Naive thymus-derived CD4-positive, alpha-beta T cell (primary cell): Measurements from ENCODE around the gene CDK15. TPM values are rescaled to one million over a fixed set of nuclear protein-coding genes. Genes with fewer than 3 reads are reported as not detected.
A peak's percentile ranks its signal among the peaks of the same experiment; 100 is the strongest.

Source experiments
- ATAC-seq: fragments of 150-1000 bp; cut with Tn5 transposase; 2 replicates; pipeline ENCODE4 v1.10.0; 2021; ENCODE audit warnings: mild to moderate bottlenecking, moderate library complexity
- CTCF ChIA-PET: fragments of 350-600 bp; sonication (Branson Sonifier 250); formaldehyde crosslinking; loops from one replicate; lab custom pipeline; 2021; ENCODE audit warnings: antibody characterized with exemption; lab: Charles Lee
- POLR2A ChIA-PET: fragments of 350-600 bp; sonication (Branson Sonifier 250); formaldehyde crosslinking; loops from one replicate; lab custom pipeline; 2021; ENCODE audit warnings: antibody characterized with exemption, inconsistent platforms; lab: Charles Lee
- DNase-seq, 9 donors: peaks; one replicate each; pipeline versions ENCODE4 v3.0.0 to v3.0.0-alpha.2; 2020 to 2022; ENCODE audit warnings: mixed read lengths in 1 of 9
- H3K27ac ChIP-seq: one replicate; pipeline ENCODE4 v1.7.0; 2013; ENCODE audit warnings: mild to moderate bottlenecking, low read depth, low read length, moderate library complexity
- H3K27me3 ChIP-seq, 2 donors: one replicate each; pipeline ENCODE4 v1.7.0; 2013; ENCODE audit warnings: low read length in 2 of 2, mild to moderate bottlenecking in 2 of 2, moderate library complexity in 2 of 2; ENCODE audit not compliant: control insufficient read depth in 2 of 2, insufficient read depth in 2 of 2
- H3K36me3 ChIP-seq, 3 experiments: 1 replicate in 2 of 3; 2 replicates in 1 of 3; pipeline ENCODE4 v1.7.0; 2013; ENCODE audit warnings: low read length in 3 of 3, mild to moderate bottlenecking in 3 of 3, moderate library complexity in 1 of 3; ENCODE audit not compliant: insufficient read depth in 3 of 3, control insufficient read depth in 2 of 3
- H3K4me1 ChIP-seq, 2 donors: one replicate each; pipeline ENCODE4 v1.7.0; 2013; ENCODE audit warnings: low read length in 2 of 2, mild to moderate bottlenecking in 2 of 2, moderate library complexity in 1 of 2; ENCODE audit not compliant: control insufficient read depth in 2 of 2, insufficient read depth in 2 of 2
- H3K4me3 ChIP-seq: 2 replicates; pipeline ENCODE4 v1.7.0; 2013; ENCODE audit warnings: mild to moderate bottlenecking, low read length
- H3K9me3 ChIP-seq, 3 experiments: 1 replicate in 2 of 3; 2 replicates in 1 of 3; pipeline ENCODE4 v1.7.0; 2013; ENCODE audit warnings: low read length in 3 of 3; ENCODE audit not compliant: control insufficient read depth in 2 of 3
- H3K27ac Mint-ChIP-seq, 9 donors: one replicate each; pipeline ENCODE4 v1.8.0; 2020 to 2022; ENCODE audit warnings: mixed read lengths in 9 of 9, mild to moderate bottlenecking in 8 of 9, moderate library complexity in 5 of 9, inconsistent platforms in 2 of 9
- H3K27me3 Mint-ChIP-seq, 5 donors: one replicate each; pipeline ENCODE4 v1.8.0; 2021 to 2022; ENCODE audit warnings: mixed read lengths in 5 of 5, mild to moderate bottlenecking in 1 of 5
- H3K36me3 Mint-ChIP-seq, 5 donors: one replicate each; pipeline ENCODE4 v1.8.0; 2020 to 2022; ENCODE audit warnings: mixed read lengths in 5 of 5, mild to moderate bottlenecking in 3 of 5, inconsistent platforms in 1 of 5
- H3K4me1 Mint-ChIP-seq, 7 donors: one replicate each; pipeline ENCODE4 v1.8.0; 2020 to 2022; ENCODE audit warnings: mixed read lengths in 7 of 7, mild to moderate bottlenecking in 3 of 7, inconsistent platforms in 1 of 7
- H3K4me3 Mint-ChIP-seq, 10 donors: one replicate each; pipeline ENCODE4 v1.8.0; 2020 to 2022; ENCODE audit warnings: mild to moderate bottlenecking in 10 of 10, mixed read lengths in 10 of 10, moderate library complexity in 6 of 10, inconsistent platforms in 2 of 10
- H3K9me3 Mint-ChIP-seq, 11 donors: one replicate each; pipeline ENCODE4 v1.8.0; 2020 to 2022; ENCODE audit warnings: mixed read lengths in 11 of 11, mild to moderate bottlenecking in 4 of 11, inconsistent platforms in 1 of 11, moderate library complexity in 1 of 11
- intact Hi-C, 2 donors: fragments of 100-400 bp; cut with micrococcal nuclease; formaldehyde crosslinking; loops; one replicate each; pipeline ENCODE4 v1.15.1; 2023
- polyA plus RNA-seq, 2 donors: library from polyadenylated mRNA; unstranded; fragments of 300-500 nt; fragmentation: Illumina TruSeq; gene quantifications; one replicate each; pipeline ENCODE4 v1.2.3, GENCODE V29; 2021
- total RNA-seq, 6 experiments: library from RNA in 5 of 6; stranded (reverse) in 5 of 6; gene quantifications; 1 replicate in 5 of 6; 2 replicates in 1 of 6; pipeline ENCODE4 v1.2.3 and lab custom pipeline; 2021 to 2026

The CDK15 gene
- total and polyA plus RNA-seq, 7 experiments from 2014 or later = not detected

DNA sequence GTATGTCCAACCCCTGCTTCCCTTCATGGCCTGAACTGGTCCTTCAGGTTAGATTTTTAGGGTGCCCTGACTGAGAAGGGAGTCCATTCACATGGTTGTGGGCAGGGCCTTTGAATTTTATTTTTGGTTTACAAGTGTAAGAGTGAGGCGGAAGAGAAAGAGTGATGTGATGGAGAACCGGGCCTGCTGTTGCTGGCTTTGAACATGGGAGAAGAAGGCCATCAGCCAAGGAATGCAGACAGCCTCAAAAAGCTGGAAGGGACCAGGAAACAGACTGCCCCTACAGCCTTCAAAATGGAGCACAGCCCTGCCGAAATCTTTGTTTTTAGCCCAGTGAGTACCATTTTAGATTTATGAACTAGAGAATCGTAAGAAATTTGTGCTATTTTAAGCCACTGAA is 105.0 kb downstream of the CDK15 start:
- no peak overlapping the region for H3K4me3 ChIP-seq
- ChIA-PET CTCF (interaction anchor here (2.1 kb wide), 1 partner anchor 51 kb away, joined by 6 read pairs; no protein-coding TSS in a partner anchor), POLR2A (no interaction called here)
- intact Hi-C loops = no loop called here
- ATAC-seq = no peak
- H3K4me3 Mint-ChIP-seq = no peak overlapping the region
- no peaks in the 10 kb centered on the region for H3K36me3 ChIP-seq
- no peaks in the 10 kb centered on the region for H3K9me3 Mint-ChIP-seq
- H3K36me3 Mint-ChIP-seq = no peaks in the 10 kb centered on the region
- peaks cover 6 to 18% (median 11%) of the 10 kb centered on the region in 7 donors for H3K4me1 Mint-ChIP-seq
- H3K4me1 ChIP-seq = peaks cover 0 to 7% of the 10 kb centered on the region in 2 donors
- peaks cover 0 to 3% (median 3%) of the 10 kb centered on the region in 5 donors for H3K27me3 Mint-ChIP-seq
- H3K27ac Mint-ChIP-seq = no peak overlapping the region
- H3K9me3 ChIP-seq = no peaks in the 10 kb centered on the region
- H3K27ac ChIP-seq = no peak overlapping the region
- DNase-seq = no peak
- no peaks in the 10 kb centered on the region for H3K27me3 ChIP-seq

DNA sequence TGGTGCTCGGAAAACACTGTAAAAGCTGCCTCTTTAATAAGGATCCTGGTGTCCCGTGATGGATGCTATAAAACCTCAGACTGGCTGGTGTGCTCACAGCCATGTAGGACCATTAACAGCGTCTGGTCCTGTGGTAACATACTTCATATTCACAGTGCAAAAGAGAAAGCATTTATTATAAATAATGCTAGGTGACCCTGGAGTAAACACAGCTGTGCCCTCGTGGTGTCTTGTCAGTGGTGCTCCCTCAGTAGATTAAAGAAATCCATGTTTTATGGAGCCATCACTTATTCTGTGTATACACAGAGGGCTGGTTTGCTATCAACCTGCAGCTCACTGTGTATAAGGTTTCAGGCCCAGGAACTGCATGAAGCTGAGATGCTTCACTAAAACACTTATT is 106.9 kb downstream of the CDK15 start:
- ChIA-PET POLR2A (interaction anchor here (0.6 kb wide), 1 partner anchor 298 kb away, joined by 4 read pairs; no protein-coding TSS in a partner anchor), CTCF (no interaction called here)
- no peak overlapping the region for H3K27ac ChIP-seq
- no peaks in the 10 kb centered on the region for H3K27me3 ChIP-seq
- H3K9me3 Mint-ChIP-seq = no peaks in the 10 kb centered on the region
- H3K4me1 ChIP-seq = peaks cover 0 to 7% of the 10 kb centered on the region in 2 donors
- H3K4me1 Mint-ChIP-seq = peaks cover 6 to 14% (median 11%) of the 10 kb centered on the region in 7 donors
- ATAC-seq (no peak), DNase-seq (no peak)
- H3K36me3 ChIP-seq = no peaks in the 10 kb centered on the region
- no peak overlapping the region for H3K4me3 Mint-ChIP-seq
- intact Hi-C loops = no loop called here
- H3K4me3 ChIP-seq = no peak overlapping the region
- no peaks in the 10 kb centered on the region for H3K27me3 Mint-ChIP-seq
- no peaks in the 10 kb centered on the region for H3K9me3 ChIP-seq
- H3K27ac Mint-ChIP-seq = no peak overlapping the region
- no peaks in the 10 kb centered on the region for H3K36me3 Mint-ChIP-seq

DNA sequence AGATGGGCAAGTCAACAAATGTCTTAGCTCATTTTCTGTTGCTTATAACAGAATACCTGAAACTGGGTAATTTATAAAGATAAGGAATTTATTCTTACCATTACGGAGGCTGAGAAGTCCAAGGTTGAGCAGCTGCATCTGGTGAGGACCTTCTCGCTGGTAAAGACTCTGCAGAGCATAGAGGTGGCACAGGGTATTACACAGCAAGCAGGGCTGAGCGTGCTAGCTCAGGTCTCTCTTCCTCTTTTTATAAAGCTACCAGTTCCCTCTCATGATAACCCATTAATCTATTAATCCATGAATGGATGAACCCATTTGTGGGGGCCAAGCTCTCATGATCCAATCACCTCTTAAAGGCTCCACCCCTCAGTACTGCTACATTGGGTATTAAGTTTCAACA is 109.1 kb downstream of the CDK15 start:
- ATAC-seq = peak; percentile 45
- Histone ChIP-seq H3K4me3 (no peak overlapping the region), H3K4me1 (no peaks in the 10 kb centered on the region), H3K9me3 (no peaks in the 10 kb centered on the region), H3K27me3 (no peaks in the 10 kb centered on the region), H3K27ac (no peak overlapping the region), H3K36me3 (no peaks in the 10 kb centered on the region)
- Mint-ChIP-seq H3K9me3 (no peaks in the 10 kb centered on the region), H3K27me3 (no peaks in the 10 kb centered on the region), H3K27ac (no peak overlapping the region), H3K4me3 (no peak overlapping the region), H3K36me3 (no peaks in the 10 kb centered on the region), H3K4me1 (no peaks in the 10 kb centered on the region)
- ChIA-PET CTCF (interaction anchor here (0.6 kb wide), 1 partner anchor 204 kb away, joined by 3 read pairs; no protein-coding TSS in a partner anchor), POLR2A (no interaction called here)
- intact Hi-C loops = no loop called here
- DNase-seq = no peak

GRCh38 chr2:201916565-201916964 is 110.2 kb downstream of the CDK15 start:
- H3K4me1 Mint-ChIP-seq = no peaks in the 10 kb centered on the region
- H3K9me3 Mint-ChIP-seq = no peaks in the 10 kb centered on the region
- H3K27me3 Mint-ChIP-seq = peaks cover 0 to 5% (median 0%) of the 10 kb centered on the region in 5 donors
- no peak for ATAC-seq
- Histone ChIP-seq H3K36me3 (no peaks in the 10 kb centered on the region), H3K27me3 (no peaks in the 10 kb centered on the region), H3K4me1 (no peaks in the 10 kb centered on the region), H3K27ac (no peak overlapping the region), H3K9me3 (no peaks in the 10 kb centered on the region), H3K4me3 (no peak overlapping the region)
- intact Hi-C loops = no loop called here
- no peaks in the 10 kb centered on the region for H3K36me3 Mint-ChIP-seq
- H3K27ac Mint-ChIP-seq = no peak overlapping the region
- ChIA-PET CTCF (no interaction called here), POLR2A (no interaction called here)
- no peak overlapping the region for H3K4me3 Mint-ChIP-seq
- no peak for DNase-seq

- H3K27me3 ChIP-seq = no peaks in the 10 kb centered on the region
- intact Hi-C loops = no loop called here
- Mint-ChIP-seq H3K9me3 (peaks cover 0 to 2% (median 0%) of the 10 kb centered on the region in 11 donors), H3K4me1 (no peaks in the 10 kb centered on the region), H3K27me3 (peaks cover 0 to 12% (median 0%) of the 10 kb centered on the region in 5 donors), H3K27ac (no peak overlapping the region), H3K36me3 (no peaks in the 10 kb centered on the region), H3K4me3 (no peak overlapping the region)
- ATAC-seq = no peak
- ChIA-PET CTCF (no interaction called here), POLR2A (interaction anchor here (0.6 kb wide), 1 partner anchor 42 kb away, joined by 3 read pairs; no protein-coding TSS in a partner anchor)
- H3K9me3 ChIP-seq = no peaks in the 10 kb centered on the region
- no peaks in the 10 kb centered on the region for H3K4me1 ChIP-seq
- H3K27ac ChIP-seq = no peak overlapping the region
- DNase-seq = no peak
- no peaks in the 10 kb centered on the region for H3K36me3 ChIP-seq
- no peak overlapping the region for H3K4me3 ChIP-seq
These were observed 112.4 kb downstream of the CDK15 start for GRCh38 chr2:201918616-201919307.

- no peak overlapping the region for H3K27ac ChIP-seq
- H3K9me3 ChIP-seq = no peaks in the 10 kb centered on the region
- ChIA-PET POLR2A (no interaction called here), CTCF (no interaction called here)
- H3K36me3 ChIP-seq = no peaks in the 10 kb centered on the region
- Mint-ChIP-seq H3K27me3 (peaks cover 0 to 12% (median 0%) of the 10 kb centered on the region in 5 donors), H3K4me3 (no peak overlapping the region), H3K9me3 (peaks cover 0 to 2% (median 0%) of the 10 kb centered on the region in 11 donors), H3K27ac (no peak overlapping the region), H3K36me3 (no peaks in the 10 kb centered on the region), H3K4me1 (no peaks in the 10 kb centered on the region)
- no peaks in the 10 kb centered on the region for H3K27me3 ChIP-seq
- intact Hi-C loops = no loop called here
- no peaks in the 10 kb centered on the region for H3K4me1 ChIP-seq
- ATAC-seq (no peak), DNase-seq (no peak)
- no peak overlapping the region for H3K4me3 ChIP-seq
These were observed 112.9 kb downstream of the CDK15 start for GRCh38 chr2:201919308-201919634.
